Uterus (tissue), 2 donors: ENCODE data around the gene KCNH5.

Experiments
- CTCF ChIP-seq, 4 experiments: fragments of 200-600 bp in 2 of 4; fragments of 450-650 bp in 2 of 4; sonication (generic) in 2 of 4; IDR thresholded peaks; one replicate each; pipeline ENCODE4 v1.5.1; 2016 to 2019; ENCODE audit warnings: antibody characterized with exemption in 4 of 4, mild to moderate bottlenecking in 2 of 4, moderate library complexity in 1 of 4
- POLR2A ChIP-seq, 2 donors: fragments of 450-650 bp; IDR thresholded peaks; one replicate each; pipeline ENCODE4 v1.6.1; 2016; ENCODE audit warnings: antibody characterized with exemption in 2 of 2, mild to moderate bottlenecking in 1 of 2, moderate library complexity in 1 of 2

- TF ChIP-seq CTCF (IDR thresholded peaks at IDR 0.05) (no peak), POLR2A (IDR thresholded peaks at IDR 0.05) (no peak)
Observed at GRCh38 chr14:63050694-63051093, 5.4 kb upstream of the KCNH5 start.
